H1 (cell line): ENCODE results near the gene NID1. TPM values are rescaled to one million over a fixed set of nuclear protein-coding genes. Genes with fewer than 3 reads are reported as not detected.

Experiments
- CTCF ChIA-PET: fragments of 300-600 bp; sonication (Branson Sonifier 250); formaldehyde crosslinking; loops from one replicate; lab custom pipeline; 2021; ENCODE audit not compliant: partially characterized antibody; lab: Charles Lee
- POLR2A ChIA-PET: fragments of 300-600 bp; sonication (Branson Sonifier 250); formaldehyde crosslinking; loops from one replicate; lab custom pipeline; 2021; ENCODE audit warnings: inconsistent platforms; ENCODE audit not compliant: partially characterized antibody; lab: Charles Lee
- DNase-seq, 2 experiments: peaks; one replicate each; pipeline versions ENCODE4 v3.0.0 to v3.0.0-alpha.2; 2010 to 2022; ENCODE audit warnings: low spot score in 2 of 2, low read depth in 1 of 2, mixed read lengths in 1 of 2
- FAIRE-seq: peaks from 2 replicates; lab custom pipeline; 2011; peaks lifted over from hg19 to GRCh38; lab: Jason Lieb, UNC
- H2AFZ ChIP-seq: 2 replicates; pipeline ENCODE4 v1.8.1; 2012; ENCODE audit warnings: low read length, inconsistent platforms
- H2AK5ac ChIP-seq: 2 replicates; pipeline ENCODE4 v1.6.1; 2013; ENCODE audit warnings: low read depth, low read length
- H2BK120ac ChIP-seq: replicated peaks from 2 replicates; pipeline ENCODE3; 2013; ENCODE audit warnings: low read depth, low read length, inconsistent platforms
- H2BK12ac ChIP-seq: 2 replicates; pipeline ENCODE4 v1.6.1; 2013; ENCODE audit warnings: low read depth, low read length
- H2BK15ac ChIP-seq: 2 replicates; pipeline ENCODE4 v1.6.1; 2013; ENCODE audit warnings: low read length
- H2BK20ac ChIP-seq: 2 replicates; pipeline ENCODE4 v1.6.1; 2013; ENCODE audit warnings: low read length
- H2BK5ac ChIP-seq: 2 replicates; pipeline ENCODE4 v1.6.1; 2013; ENCODE audit warnings: low read depth, low read length
- H3K14ac ChIP-seq: 2 replicates; pipeline ENCODE4 v1.6.1; 2013; ENCODE audit warnings: inconsistent platforms; ENCODE audit not compliant: insufficient read length
- H3K18ac ChIP-seq: 2 replicates; pipeline ENCODE4 v1.6.1; 2013; ENCODE audit warnings: low read length; ENCODE audit errors: extremely low read depth
- H3K23ac ChIP-seq: 2 replicates; pipeline ENCODE4 v1.6.1; 2013; ENCODE audit warnings: inconsistent platforms; ENCODE audit not compliant: insufficient read length
- H3K23me2 ChIP-seq: 2 replicates; pipeline ENCODE4 v1.6.1; 2013; ENCODE audit warnings: low read depth, low read length
- H3K27ac ChIP-seq: 2 replicates; pipeline ENCODE4 v1.6.1; 2011; ENCODE audit warnings: low read depth, low read length, inconsistent platforms
- H3K27me3 ChIP-seq, 4 experiments: replicated peaks in 1 of 4; 1 replicate in 1 of 4; 2 replicates in 3 of 4; pipeline versions ENCODE4 v1.6.1 to v1.8.1; 2011 to 2013; ENCODE audit warnings: low read length in 3 of 4, mild to moderate bottlenecking in 3 of 4, inconsistent platforms in 2 of 4, mixed read lengths in 2 of 4, moderate library complexity in 1 of 4; ENCODE audit not compliant: control insufficient read depth in 3 of 4, insufficient read depth in 3 of 4; ENCODE audit errors: extremely low read depth in 1 of 4
- H3K36me3 ChIP-seq, 4 experiments: 2 replicates each; pipeline versions ENCODE4 v1.6.1 to v1.8.1; 2011 to 2013; ENCODE audit warnings: mild to moderate bottlenecking in 4 of 4, low read length in 3 of 4, moderate library complexity in 2 of 4, control low read depth in 1 of 4, inconsistent platforms in 1 of 4; ENCODE audit not compliant: insufficient read depth in 4 of 4, control insufficient read depth in 2 of 4
- H3K4ac ChIP-seq: replicated peaks from 2 replicates; pipeline ENCODE3; 2013; ENCODE audit warnings: low read length, low read depth, mixed read lengths, inconsistent platforms; ENCODE audit not compliant: insufficient read length
- H3K4me1 ChIP-seq, 4 experiments: replicated peaks in 1 of 4; 1 replicate in 1 of 4; 2 replicates in 3 of 4; pipeline versions ENCODE4 v1.6.1 to v1.8.1; 2011 to 2013; ENCODE audit warnings: low read length in 3 of 4, inconsistent platforms in 2 of 4, mixed read lengths in 1 of 4; ENCODE audit not compliant: insufficient read depth in 4 of 4, control insufficient read depth in 3 of 4
- H3K4me2 ChIP-seq, 2 experiments: 2 replicates each; pipeline versions ENCODE4 v1.6.1 to v1.8.1; 2011 to 2013; ENCODE audit warnings: low read depth in 2 of 2, low read length in 2 of 2, control low read depth in 1 of 2, inconsistent platforms in 1 of 2, mild to moderate bottlenecking in 1 of 2; ENCODE audit not compliant: insufficient read depth in 1 of 2
- H3K4me3 ChIP-seq, 4 experiments: fragments of 200-600, 300-600 bp in 1 of 4; sonication (generic), shearing (Covaris generic), sonication (Bioruptor Twin) in 1 of 4; 2 replicates each; pipeline versions ENCODE4 v1.5.1 to v1.8.1; 2011 to 2016; ENCODE audit warnings: low read length in 4 of 4, low read depth in 3 of 4, control low read depth in 2 of 4, inconsistent platforms in 2 of 4, mild to moderate bottlenecking in 2 of 4, mixed read lengths in 1 of 4, moderate library complexity in 1 of 4; ENCODE audit not compliant: insufficient read depth in 2 of 4; ENCODE audit errors: extremely low read depth in 1 of 4
- H3K56ac ChIP-seq: replicated peaks from 2 replicates; pipeline ENCODE3; 2013; ENCODE audit warnings: low read depth, mild to moderate bottlenecking, mixed read lengths, low read length, inconsistent platforms; ENCODE audit not compliant: insufficient read length
- H3K79me1 ChIP-seq: 2 replicates; pipeline ENCODE4 v1.6.1; 2013; ENCODE audit warnings: low read depth, low read length, control low read depth
- H3K79me2 ChIP-seq, 2 experiments: 2 replicates each; pipeline versions ENCODE4 v1.6.1 to v1.8.1; 2012 to 2013; ENCODE audit warnings: low read length in 2 of 2, mild to moderate bottlenecking in 2 of 2, inconsistent platforms in 1 of 2; ENCODE audit not compliant: insufficient read depth in 2 of 2, control insufficient read depth in 1 of 2
- H3K9ac ChIP-seq, 4 experiments: replicated peaks in 1 of 4; 1 replicate in 1 of 4; 2 replicates in 3 of 4; pipeline versions ENCODE4 v1.6.1 to v1.8.1; 2011 to 2013; ENCODE audit warnings: low read depth in 3 of 4, low read length in 3 of 4, control low read depth in 2 of 4, mild to moderate bottlenecking in 2 of 4, moderate library complexity in 2 of 4, inconsistent platforms in 1 of 4; ENCODE audit errors: extremely low read depth in 1 of 4
- H3K9me3 ChIP-seq, 2 experiments: 2 replicates each; pipeline versions ENCODE4 v1.6.1 to v1.8.1; 2012 to 2013; ENCODE audit warnings: mild to moderate bottlenecking in 2 of 2, moderate library complexity in 2 of 2, control low read depth in 1 of 2, inconsistent platforms in 1 of 2, low read depth in 1 of 2, low read length in 1 of 2, mixed read lengths in 1 of 2; ENCODE audit not compliant: insufficient read depth in 2 of 2
- H4K20me1 ChIP-seq, 2 experiments: replicated peaks in 1 of 2; 2 replicates each; pipeline versions ENCODE3 to v1.8.1; 2011 to 2013; ENCODE audit warnings: inconsistent platforms in 2 of 2, low read length in 2 of 2, mild to moderate bottlenecking in 1 of 2; ENCODE audit not compliant: insufficient read depth in 2 of 2, control insufficient read depth in 1 of 2
- H4K5ac ChIP-seq: 2 replicates; pipeline ENCODE4 v1.6.1; 2013; ENCODE audit warnings: low read length, low read depth, mixed read lengths, inconsistent platforms; ENCODE audit not compliant: insufficient read length
- H4K8ac ChIP-seq: 2 replicates; pipeline ENCODE4 v1.8.0; 2013; ENCODE audit warnings: mild to moderate bottlenecking, moderate library complexity, low read length, inconsistent platforms; ENCODE audit not compliant: insufficient read depth; ENCODE audit errors: extremely low read depth
- H4K91ac ChIP-seq: replicated peaks from 2 replicates; pipeline ENCODE3; 2013; ENCODE audit warnings: low read length, mixed read lengths, inconsistent platforms; ENCODE audit not compliant: insufficient read length
- BCL11A ChIP-seq, 2 experiments: IDR thresholded peaks; one replicate each; pipeline ENCODE4 v1.6.1; 2011; ENCODE audit warnings: low read depth in 2 of 2, low read length in 2 of 2, mild to moderate bottlenecking in 2 of 2
- CBX5 ChIP-seq: fragments of 300-800, 300-1000 bp; sonication (generic); IDR thresholded peaks from 2 replicates; pipeline ENCODE4 v1.7.1; 2016; ENCODE audit warnings: antibody characterized with exemption, low read length, low read depth
- CEBPB ChIP-seq: IDR thresholded peaks from 2 replicates; pipeline ENCODE4 v1.6.1; 2012; ENCODE audit warnings: low read depth, low read length
- CHD1 ChIP-seq: IDR thresholded peaks from 2 replicates; pipeline ENCODE4 v1.6.1; 2012; ENCODE audit warnings: low read depth, low read length, improper control_type of control experiment
- GABPA ChIP-seq: IDR thresholded peaks from 2 replicates; pipeline ENCODE4 v1.6.1; 2011; ENCODE audit warnings: mild to moderate bottlenecking, low read length, moderate library complexity, borderline replicate concordance; ENCODE audit not compliant: insufficient read depth
- KDM1A ChIP-seq: fragments of 200-600, 300-600 bp; sonication (generic); IDR thresholded peaks from 2 replicates; pipeline ENCODE4 v1.7.1; 2016; ENCODE audit warnings: mild to moderate bottlenecking, low read length, borderline replicate concordance
- NANOG ChIP-seq: IDR thresholded peaks from 2 replicates; pipeline ENCODE4 v1.6.1; 2011; ENCODE audit warnings: low read length, low read depth, mild to moderate bottlenecking, inconsistent platforms; ENCODE audit not compliant: insufficient read depth, poor library complexity, severe bottlenecking
- POLR2A ChIP-seq, 2 experiments: IDR thresholded peaks; 1 replicate in 1 of 2; 2 replicates in 1 of 2; pipeline ENCODE4 v1.6.1; 2011; ENCODE audit warnings: low read depth in 2 of 2, low read length in 2 of 2, mild to moderate bottlenecking in 2 of 2; ENCODE audit errors: control extremely low read depth in 1 of 2
- RAD21 ChIP-seq, 2 experiments: IDR thresholded peaks in 1 of 2; conservative IDR thresholded peaks in 1 of 2; 2 replicates each; pipeline ENCODE4 v1.6.1; 2011; ENCODE audit warnings: low read depth in 2 of 2, low read length in 2 of 2, improper control_type of control experiment in 1 of 2, inconsistent platforms in 1 of 2, mild to moderate bottlenecking in 1 of 2, moderate library complexity in 1 of 2
- RFX5 ChIP-seq: IDR thresholded peaks from 2 replicates; pipeline ENCODE4 v1.6.1; 2011; ENCODE audit warnings: low read depth, low read length, improper control_type of control experiment, borderline replicate concordance
- RXRA ChIP-seq: IDR thresholded peaks from 2 replicates; pipeline ENCODE4 v1.6.1; 2011; ENCODE audit warnings: low read depth, mild to moderate bottlenecking, low read length, moderate library complexity; ENCODE audit not compliant: insufficient read depth
- SIRT6 ChIP-seq: IDR thresholded peaks from one replicate; pipeline ENCODE4 v1.7.1; 2012; ENCODE audit warnings: low read length, inconsistent platforms
- SP2 ChIP-seq: IDR thresholded peaks from 2 replicates; pipeline ENCODE4 v1.6.1; 2012; ENCODE audit warnings: mild to moderate bottlenecking, low read length, inconsistent platforms
- SUZ12 ChIP-seq: fragments of 200-600 bp; sonication (generic); IDR thresholded peaks from 2 replicates; pipeline ENCODE4 v1.6.1; 2012; ENCODE audit warnings: mild to moderate bottlenecking, inconsistent platforms, low read length, moderate library complexity, mixed read lengths
- TAF7 ChIP-seq: optimal IDR thresholded peaks from 2 replicates; pipeline ENCODE3; 2011; ENCODE audit warnings: low read depth, mild to moderate bottlenecking, inconsistent platforms, low read length, moderate library complexity, borderline replicate concordance
- ZNF274 ChIP-seq: IDR thresholded peaks from 2 replicates; pipeline ENCODE4 v1.7.0; 2012; ENCODE audit warnings: low read length, borderline replicate concordance; ENCODE audit errors: extremely low read depth
- WGBS, 2 experiments: shearing (Covaris generic) in 1 of 2; methylation state at CpG; one replicate each; pipeline versions ENCODE4 v1.1.6 to v1.1.7; 2013 to 2015; ENCODE audit warnings: low lambda C conversion rate in 2 of 2, mixed read lengths in 2 of 2, inconsistent platforms in 1 of 2, low coverage in 1 of 2, missing lambda C conversion rate in 1 of 2; ENCODE audit not compliant: insufficient replicate concordance in 2 of 2, insufficient coverage in 1 of 2, insufficient read length in 1 of 2; ENCODE audit errors: extremely low coverage in 1 of 2, missing lambda C conversion rate in 1 of 2; 5-methylcytosine and 5-hydroxymethylcytosine counted together
- polyA plus RNA-seq, 7 experiments: library from polyadenylated mRNA; depleted of rRNA in 3 of 7; stranded (reverse) in 5 of 7; unstranded in 2 of 7; fragments of >200 nt in 5 of 7; fragments of 200-250 nt in 2 of 7; gene quantifications; 1 replicate in 5 of 7; 2 replicates in 1 of 7; 4 replicates in 1 of 7; pipeline versions ENCODE4 v1.2.1 to v1.2.3, GENCODE V29; 2011 to 2013; ENCODE audit warnings: missing spikeins in 2 of 7, mixed read lengths in 2 of 7
- total RNA-seq: library from RNA; stranded (reverse); fragmentation: NEBNext Ultra II Directional; extraction: Animal tissue kit (Norgen Biotek cat#: 25700); gene quantifications from 2 replicates; pipeline ENCODE4 v1.2.1, GENCODE V29; 2021

The NID1 gene
- total and polyA plus RNA-seq, 2 of the 8 experiments (the other 6 are each of a cell fraction or from before 2014, with no cell fraction given) = 20.9 to 25.4 TPM

GRCh38 chr1:236082526-236082925 lies 17.6 kb upstream of the NID1 start:
- Histone ChIP-seq H3K4me3 (no peak overlapping the region), H2BK12ac (no peak overlapping the region), H3K79me2 (no peaks in the 10 kb centered on the region), H2BK5ac (no peak overlapping the region), H3K56ac (no peak overlapping the region), H3K9me3 (no peaks in the 10 kb centered on the region), H3K4me1 (no peaks in the 10 kb centered on the region), H4K5ac (no peak overlapping the region), H2BK15ac (no peak overlapping the region), H3K18ac (no peak overlapping the region), H3K36me3 (no peaks in the 10 kb centered on the region), H2BK120ac (no peak overlapping the region), H3K27me3 (no peaks in the 10 kb centered on the region), H3K79me1 (no peaks in the 10 kb centered on the region), H3K14ac (no peak overlapping the region), H4K20me1 (peaks cover 0 to 5% of the 10 kb centered on the region in 2 experiments), H3K27ac (no peak overlapping the region), H3K4me2 (no peak overlapping the region), H4K8ac (no peak overlapping the region), H3K23me2 (peaks cover 7% of the 10 kb centered on the region; the same call in 1 of the 2 replicates), H4K91ac (no peak overlapping the region), H3K4ac (no peak overlapping the region), H2AK5ac (no peak overlapping the region), H3K23ac (no peak overlapping the region), H2AFZ (no peak overlapping the region), H2BK20ac (no peak overlapping the region), H3K9ac (no peak overlapping the region)
- ChIA-PET POLR2A (no interaction called here), CTCF (no interaction called here)
- no peak for DNase-seq
- no peak for FAIRE-seq
- 94% methylated on average over 4 of the region's 4 CpGs; no CpG with 5 or more reads in 1 of the 2 experiments for WGBS, 2 experiments
- TF ChIP-seq ZNF274 = no peak
- no peak for TF ChIP-seq KDM1A
- no peak for TF ChIP-seq SUZ12
- TF ChIP-seq CBX5 = no peak
- TF ChIP-seq GABPA = no peak
- no peak for TF ChIP-seq TAF7
- no peak for TF ChIP-seq RFX5
- no peak for TF ChIP-seq POLR2A (IDR thresholded peaks at IDR 0.05; ENCODE audit: control extremely low read depth in 1 of 2, low read depth in 2 of 2, low read length in 2 of 2)
- no peak for TF ChIP-seq CEBPB
- no peak for TF ChIP-seq NANOG
- no peak for TF ChIP-seq RXRA
- no peak for TF ChIP-seq RAD21 (IDR thresholded peaks at IDR 0.05 in 1 of 2, conservative IDR thresholded peaks at IDR 0.05 in 1 of 2; ENCODE audit: low read depth in 2 of 2, low read length in 2 of 2)
- no peak for TF ChIP-seq SIRT6
- TF ChIP-seq BCL11A (IDR thresholded peaks at IDR 0.05; ENCODE audit: low read depth in 2 of 2, low read length in 2 of 2) = no peak
- TF ChIP-seq SP2 = no peak
- TF ChIP-seq CHD1 = no peak
